Fibroblast of lung (primary cell): Measurements from ENCODE around the gene CFD. TPM values are rescaled to one million over a fixed set of nuclear protein-coding genes. Genes with fewer than 3 reads are reported as not detected.

ENCODE experiments used
- DNase-seq, 2 donors: peaks; one replicate each; pipeline versions ENCODE4 v3.0.0 to v3.0.0-alpha.2; 2010; ENCODE audit warnings: low read depth in 2 of 2
- H2AFZ ChIP-seq: 2 replicates; pipeline ENCODE4 v1.5.1; 2012; ENCODE audit warnings: low read length, control low read depth, inconsistent platforms
- H3K27ac ChIP-seq: 2 replicates; pipeline ENCODE4 v1.5.1; 2011; ENCODE audit warnings: low read length, control low read depth; ENCODE audit not compliant: insufficient read depth
- H3K27me3 ChIP-seq: 2 replicates; pipeline ENCODE4 v1.5.1; 2011; ENCODE audit warnings: mild to moderate bottlenecking, low read length; ENCODE audit not compliant: control insufficient read depth, insufficient read depth
- H3K36me3 ChIP-seq: 2 replicates; pipeline ENCODE4 v1.5.1; 2011; ENCODE audit warnings: low read length; ENCODE audit not compliant: control insufficient read depth, insufficient read depth
- H3K4me1 ChIP-seq: 2 replicates; pipeline ENCODE4 v1.5.1; 2011; ENCODE audit warnings: low read length; ENCODE audit not compliant: control insufficient read depth, insufficient read depth; ENCODE audit errors: extremely low read depth
- H3K4me2 ChIP-seq: 2 replicates; pipeline ENCODE4 v1.5.1; 2011; ENCODE audit warnings: low read length, control low read depth; ENCODE audit not compliant: insufficient read depth; ENCODE audit errors: extremely low read depth
- H3K4me3 ChIP-seq, 4 experiments: fragments of 200-600 bp in 1 of 4; sonication (generic) in 1 of 4; replicated peaks in 1 of 4; 2 replicates each; pipeline ENCODE4 v1.5.1; 2011 to 2016; ENCODE audit warnings: low read length in 4 of 4, low read depth in 3 of 4, mild to moderate bottlenecking in 3 of 4, control low read depth in 2 of 4, inconsistent platforms in 1 of 4, mixed read lengths in 1 of 4; ENCODE audit not compliant: insufficient read depth in 1 of 4; ENCODE audit errors: control extremely low read depth in 1 of 4
- H3K79me2 ChIP-seq: 2 replicates; pipeline ENCODE4 v1.5.1; 2012; ENCODE audit warnings: mild to moderate bottlenecking, low read length, inconsistent platforms; ENCODE audit not compliant: control insufficient read depth, insufficient read depth
- H3K9ac ChIP-seq: 2 replicates; pipeline ENCODE4 v1.5.1; 2011; ENCODE audit warnings: mild to moderate bottlenecking, low read length, control low read depth; ENCODE audit not compliant: insufficient read depth
- H3K9me3 ChIP-seq: 2 replicates; pipeline ENCODE4 v1.5.1; 2012; ENCODE audit warnings: low read depth, low read length; ENCODE audit not compliant: control insufficient read depth, insufficient read depth
- H4K20me1 ChIP-seq: 2 replicates; pipeline ENCODE4 v1.5.1; 2011; ENCODE audit warnings: low read length; ENCODE audit not compliant: control insufficient read depth, insufficient read depth; ENCODE audit errors: extremely low read depth
- CTCF ChIP-seq, 2 donors: IDR thresholded peaks in 1 of 2; conservative IDR thresholded peaks in 1 of 2; 1 replicate in 1 of 2; 2 replicates in 1 of 2; pipeline ENCODE4 v1.5.1; 2011 to 2012; ENCODE audit warnings: low read length in 2 of 2, control low read depth in 1 of 2, inconsistent platforms in 1 of 2, low read depth in 1 of 2, mild to moderate bottlenecking in 1 of 2
- EZH2 ChIP-seq: IDR thresholded peaks from 2 replicates; pipeline ENCODE4 v1.5.1; 2012; ENCODE audit warnings: low read length, control low read depth, mild to moderate bottlenecking; ENCODE audit errors: missing control alignments
- polyA plus RNA-seq, 2 donors: library from polyadenylated mRNA; depleted of rRNA in 1 of 2; stranded (reverse) in 1 of 2; unstranded in 1 of 2; fragments of >200 nt; gene quantifications; 2 replicates each; pipeline ENCODE4 v1.2.1, GENCODE V29; 2011 to 2012; ENCODE audit warnings: missing spikeins in 1 of 2
- total RNA-seq: library from RNA; depleted of rRNA; stranded (reverse); fragments of >200 nt; gene quantifications from 2 replicates; pipeline ENCODE4 v1.2.1, GENCODE V29; 2014

Gene CFD
- total and polyA plus RNA-seq, 2 donors (not counting 1 experiment from before 2014, with no cell fraction given), result 1.00 to 18.8 TPM

- H2AFZ ChIP-seq, result no peak within 1 kb of the TSS
- no peak within 1 kb of the TSS for H3K27ac ChIP-seq
- H3K27me3 ChIP-seq, result no peaks in the 10 kb centered on the region
- no peak within 1 kb of the TSS for H3K4me3 ChIP-seq
- no peaks in the 10 kb centered on the region for H3K79me2 ChIP-seq
- H3K36me3 ChIP-seq, result no peaks in the 10 kb centered on the region
- no peak within 1 kb of the TSS for H3K9ac ChIP-seq
- H3K4me1 ChIP-seq, result no peaks in the 10 kb centered on the region
- H3K9me3 ChIP-seq, result no peaks in the 10 kb centered on the region
- peak in 1 of 2 donors; percentile 34 for DNase-seq
- no peaks in the 10 kb centered on the region for H4K20me1 ChIP-seq
- TF ChIP-seq CTCF (conservative IDR thresholded peaks at IDR 0.05 in 1 of 2, IDR thresholded peaks at IDR 0.05 in 1 of 2; ENCODE audit: low read depth in 1 of 2, low read length in 2 of 2) (no peak), EZH2 (no peak)
- no peak within 1 kb of the TSS for H3K4me2 ChIP-seq
Observed at GRCh38 chr19:827710-828321, 31.6 kb upstream of the CFD start, which contains the start of gene AZU1. TSS of gene AZU1 (plus strand) at chr19:827837. CDS start at chr19:827847, 10 bp downstream.

GRCh38 chr19:829129-829758, 30.2 kb upstream of the CFD start:
- DNase-seq, result no peak
- no peak overlapping the region for H3K27ac ChIP-seq
- H3K27me3 ChIP-seq, result no peaks in the 10 kb centered on the region
- no peak overlapping the region for H2AFZ ChIP-seq
- TF ChIP-seq CTCF (conservative IDR thresholded peaks at IDR 0.05 in 1 of 2, IDR thresholded peaks at IDR 0.05 in 1 of 2; ENCODE audit: low read depth in 1 of 2, low read length in 2 of 2) (no peak), EZH2 (no peak)
- H3K79me2 ChIP-seq, result no peaks in the 10 kb centered on the region
- no peak overlapping the region for H3K4me2 ChIP-seq
- no peak overlapping the region for H3K9ac ChIP-seq
- no peaks in the 10 kb centered on the region for H3K9me3 ChIP-seq
- H3K36me3 ChIP-seq, result no peaks in the 10 kb centered on the region
- H4K20me1 ChIP-seq, result no peaks in the 10 kb centered on the region
- H3K4me3 ChIP-seq, result no peak overlapping the region
- no peaks in the 10 kb centered on the region for H3K4me1 ChIP-seq

- TF ChIP-seq CTCF (conservative IDR thresholded peaks at IDR 0.05 in 1 of 2, IDR thresholded peaks at IDR 0.05 in 1 of 2; ENCODE audit: low read depth in 1 of 2, low read length in 2 of 2) (no peak), EZH2 (no peak)
Observed at GRCh38 chr19:831407-832369, 27.8 kb upstream of the CFD start.

More at GRCh38 chr19:831407-832369, 27.8 kb upstream of the CFD start:
- H3K9me3 ChIP-seq, result no peaks in the 10 kb centered on the region
- H3K27ac ChIP-seq, result no peak overlapping the region
- DNase-seq, result no peak
- no peaks in the 10 kb centered on the region for H4K20me1 ChIP-seq
- H3K79me2 ChIP-seq, result no peaks in the 10 kb centered on the region
- H3K27me3 ChIP-seq, result no peaks in the 10 kb centered on the region
- no peaks in the 10 kb centered on the region for H3K4me1 ChIP-seq
- H2AFZ ChIP-seq, result no peak overlapping the region
- H3K36me3 ChIP-seq, result no peaks in the 10 kb centered on the region
- no peak overlapping the region for H3K4me3 ChIP-seq
- H3K9ac ChIP-seq, result no peak overlapping the region
- no peak overlapping the region for H3K4me2 ChIP-seq
